HG03565 (cell line): Measurements from ENCODE around the gene ETFDH.
"Not testable (repeated sequence)": the region's sequence is repeated elsewhere in the genome, so short reads cannot be mapped to it uniquely, and the experiment has no call there.

Experiments
- ATAC-seq: cut with Tn5 transposase; IDR thresholded peaks from one replicate; pipeline ENCODE4 v1.9.1; 2021; ENCODE audit warnings: mild to moderate bottlenecking, moderate library complexity; ENCODE audit not compliant: unreplicated experiment

The ETFDH gene

GRCh38 chr4:158676076-158676475, 4.0 kb downstream of the ETFDH start:
- ATAC-seq = no peak

GRCh38 chr4:158678767-158679166, 6.7 kb downstream of the ETFDH start:
- ATAC-seq = no peak

GRCh38 chr4:158681629-158682028, 9.5 kb downstream of the ETFDH start:
- ATAC-seq = no peak

- no peak for ATAC-seq
Measured at GRCh38 chr4:158682066-158682465, 10.0 kb downstream of the ETFDH start.

- no peak for ATAC-seq
Measured at GRCh38 chr4:158688813-158689212, 16.7 kb downstream of the ETFDH start.

GRCh38 chr4:158704274-158704673, 32.2 kb downstream of the ETFDH start:
- ATAC-seq = no peak

GRCh38 chr4:158710814-158711213, 38.7 kb downstream of the ETFDH start:
- ATAC-seq = no peak

- not testable (repeated sequence) for ATAC-seq
Measured at GRCh38 chr4:158712622-158713021, 40.5 kb downstream of the ETFDH start.

GRCh38 chr4:158714937-158715336, 42.8 kb downstream of the ETFDH start:
- no peak for ATAC-seq

- no peak for ATAC-seq
Measured at GRCh38 chr4:158715802-158716201, 43.7 kb downstream of the ETFDH start.

GRCh38 chr4:158721680-158722079, 49.6 kb downstream of the ETFDH start:
- no peak for ATAC-seq

GRCh38 chr4:158722291-158722916, 50.3 kb downstream of the ETFDH start:
- no peak for ATAC-seq

- ATAC-seq = peak; percentile 97
Measured at GRCh38 chr4:158722917-158723793, 51.1 kb downstream of the ETFDH start, which contains the start of gene PPID. PPID (minus strand) TSS chr4:158723396; CDS start chr4:158723288, 108 bp downstream.

- ATAC-seq = no peak
Measured at GRCh38 chr4:158724637-158725036, 52.5 kb downstream of the ETFDH start.

- no peak for ATAC-seq
Measured at GRCh38 chr4:158726633-158727032, 54.5 kb downstream of the ETFDH start.

GRCh38 chr4:158728236-158728635, 56.1 kb downstream of the ETFDH start:
- no peak for ATAC-seq

- ATAC-seq = peak; percentile 85
Measured at GRCh38 chr4:158729716-158730559, 57.8 kb downstream of the ETFDH start.

GRCh38 chr4:158738866-158739265, 66.8 kb downstream of the ETFDH start:
- no peak for ATAC-seq

- ATAC-seq = no peak
Measured at GRCh38 chr4:158739600-158739999, 67.5 kb downstream of the ETFDH start.

GRCh38 chr4:158741326-158742021, 69.4 kb downstream of the ETFDH start:
- ATAC-seq = no peak

- ATAC-seq = not testable (repeated sequence)
Measured at GRCh38 chr4:158746537-158746936, 74.4 kb downstream of the ETFDH start.
